Mammary epithelial cell (primary cell): ENCODE data around the gene NRF1.

Experiments used
- EZH2 ChIP-seq: IDR thresholded peaks from 2 replicates; pipeline ENCODE4 v1.6.1; 2012; ENCODE audit warnings: low read length, inconsistent platforms, borderline replicate concordance
- TF ChIP-seq, protein P1 (sequence below), 2 donors: IDR thresholded peaks in 1 of 2; conservative IDR thresholded peaks in 1 of 2; 2 replicates each; pipeline ENCODE4 v1.5.1; 2011 to 2012; ENCODE audit warnings: inconsistent platforms in 2 of 2, low read length in 2 of 2, mild to moderate bottlenecking in 2 of 2, control low read depth in 1 of 2, low read depth in 1 of 2; ENCODE audit not compliant: insufficient read depth in 1 of 2; ENCODE audit errors: extremely low read depth in 1 of 2

DNA sequence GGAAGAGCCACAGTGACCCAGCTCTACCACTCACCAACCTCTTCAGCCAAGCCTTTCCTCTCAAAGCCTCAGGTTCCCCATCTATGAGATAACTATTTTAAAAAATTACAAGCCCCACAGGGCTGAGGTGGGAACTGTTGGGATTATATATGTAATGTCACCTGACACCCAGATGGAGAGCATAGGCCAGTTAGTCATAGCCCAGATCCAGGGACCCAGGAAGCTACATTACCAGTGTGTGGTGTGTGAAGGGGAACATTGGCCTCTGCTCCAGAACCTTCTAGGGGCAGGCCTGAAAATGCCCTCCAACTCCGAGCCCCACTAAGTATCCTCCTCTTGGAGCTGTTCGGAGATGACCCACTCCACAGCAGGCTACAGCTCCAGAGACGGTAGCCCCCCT lies 162.4 kb downstream of the NRF1 start:
- no peak for TF ChIP-seq EZH2
- TF ChIP-seq, protein P1, sequence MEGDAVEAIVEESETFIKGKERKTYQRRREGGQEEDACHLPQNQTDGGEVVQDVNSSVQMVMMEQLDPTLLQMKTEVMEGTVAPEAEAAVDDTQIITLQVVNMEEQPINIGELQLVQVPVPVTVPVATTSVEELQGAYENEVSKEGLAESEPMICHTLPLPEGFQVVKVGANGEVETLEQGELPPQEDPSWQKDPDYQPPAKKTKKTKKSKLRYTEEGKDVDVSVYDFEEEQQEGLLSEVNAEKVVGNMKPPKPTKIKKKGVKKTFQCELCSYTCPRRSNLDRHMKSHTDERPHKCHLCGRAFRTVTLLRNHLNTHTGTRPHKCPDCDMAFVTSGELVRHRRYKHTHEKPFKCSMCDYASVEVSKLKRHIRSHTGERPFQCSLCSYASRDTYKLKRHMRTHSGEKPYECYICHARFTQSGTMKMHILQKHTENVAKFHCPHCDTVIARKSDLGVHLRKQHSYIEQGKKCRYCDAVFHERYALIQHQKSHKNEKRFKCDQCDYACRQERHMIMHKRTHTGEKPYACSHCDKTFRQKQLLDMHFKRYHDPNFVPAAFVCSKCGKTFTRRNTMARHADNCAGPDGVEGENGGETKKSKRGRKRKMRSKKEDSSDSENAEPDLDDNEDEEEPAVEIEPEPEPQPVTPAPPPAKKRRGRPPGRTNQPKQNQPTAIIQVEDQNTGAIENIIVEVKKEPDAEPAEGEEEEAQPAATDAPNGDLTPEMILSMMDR (conservative IDR thresholded peaks at IDR 0.05 in 1 of 2, IDR thresholded peaks at IDR 0.05 in 1 of 2; ENCODE audit: extremely low read depth in 1 of 2, insufficient read depth in 1 of 2, low read depth in 1 of 2, low read length in 2 of 2) = no peak
